Measurements from ENCODE around the gene PRKACB. TPM values are rescaled to one million over a fixed set of nuclear protein-coding genes. Genes with fewer than 3 reads are reported as not detected.

The PRKACB gene
- total RNA-seq, 1 experiment from 2014 or later: 135 TPM

- Histone ChIP-seq H3K9me2 (ENCODE audit: insufficient read depth) (no peaks in the 10 kb centered on the region), H3K4me3 (replicated peaks in 1 of 2; ENCODE audit: low read depth in 1 of 2, low read length in 2 of 2) (peak overlapping the region in 1 of 2 experiments; percentile 7; a peak in 1 of 4 replicates), H3K9ac (ENCODE audit: low read length) (peak overlapping the region; percentile 50), H3K27me3 (ENCODE audit: insufficient read depth, low read length) (no peaks in the 10 kb centered on the region), H2AFZ (ENCODE audit: low read depth, low read length, poor library complexity, severe bottlenecking) (no peak overlapping the region), H3K4me1 (ENCODE audit: control insufficient read depth in 1 of 2, insufficient read depth in 2 of 2, low read length in 2 of 2) (peaks cover 77 to 98% of the 10 kb centered on the region in 2 experiments), H4K20me1 (ENCODE audit: insufficient read depth) (no peaks in the 10 kb centered on the region), H3K36me3 (ENCODE audit: control insufficient read depth in 1 of 2, insufficient read depth in 2 of 2, low read length in 2 of 2) (peaks cover 0 to 13% of the 10 kb centered on the region in 2 experiments; a peak in 2 of 4 replicates), H3K27ac (ENCODE audit: low read depth, low read length) (peak overlapping the region; percentile 99), H3K9me3 (ENCODE audit: control insufficient read depth in 1 of 2, insufficient read depth in 1 of 2, low read depth in 1 of 2, low read length in 2 of 2) (no peaks in the 10 kb centered on the region), H3K4me2 (ENCODE audit: low read length) (peak overlapping the region; percentile 47), H3K79me2 (ENCODE audit: insufficient read depth, low read length) (peaks cover 97% of the 10 kb centered on the region)
- ChIA-PET RAD21 (ENCODE audit: low non-redundant PET in 1 of 2, low total read pairs in 2 of 2, uncharacterized antibody in 2 of 2, unreplicated experiment in 2 of 2) (no interaction called here), CTCF (no interaction called here), POLR2A (interaction anchor here (1.1 to 4.4 kb wide), 4 partner anchors 12 to 135 kb away, joined by 3 to 19 read pairs (median 6); partner anchors contain the start of gene PRKACB)
- intact Hi-C loops (cut with micrococcal nuclease): no loop called here
- no TSS peak for BruUV-seq (replicated peaks)
- DNase-seq (ENCODE audit: low read depth, low spot score) (no peak), ATAC-seq (no peak)
- TF ChIP-seq CEBPB (IDR thresholded peaks at IDR 0.05; ENCODE audit: low read depth) (no peak), SP1 (IDR thresholded peaks at IDR 0.05; ENCODE audit: low read depth) (no peak), JUND (IDR thresholded peaks at IDR 0.05) (no peak), EZH2 (IDR thresholded peaks at IDR 0.05) (no peak), REST (IDR thresholded peaks at IDR 0.05; ENCODE audit: low read depth) (no peak), CBX3 (IDR thresholded peaks at IDR 0.05; ENCODE audit: low read depth) (no peak), RAD21 (IDR thresholded peaks at IDR 0.05; ENCODE audit: low read depth) (no peak), ZFX (IDR thresholded peaks at IDR 0.05) (no peak), YY1 (IDR thresholded peaks at IDR 0.05; ENCODE audit: extremely low read depth, insufficient replicate concordance, low read depth, low read length) (no peak), ZNF274 (IDR thresholded peaks at IDR 0.05; ENCODE audit: low read depth, low read length) (no peak), SRF (IDR thresholded peaks at IDR 0.05; ENCODE audit: low read depth) (no peak)
- TF ChIP-seq, protein P1, sequence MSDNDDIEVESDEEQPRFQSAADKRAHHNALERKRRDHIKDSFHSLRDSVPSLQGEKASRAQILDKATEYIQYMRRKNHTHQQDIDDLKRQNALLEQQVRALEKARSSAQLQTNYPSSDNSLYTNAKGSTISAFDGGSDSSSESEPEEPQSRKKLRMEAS (IDR thresholded peaks at IDR 0.05): no peak
- TF ChIP-seq, protein P2, sequence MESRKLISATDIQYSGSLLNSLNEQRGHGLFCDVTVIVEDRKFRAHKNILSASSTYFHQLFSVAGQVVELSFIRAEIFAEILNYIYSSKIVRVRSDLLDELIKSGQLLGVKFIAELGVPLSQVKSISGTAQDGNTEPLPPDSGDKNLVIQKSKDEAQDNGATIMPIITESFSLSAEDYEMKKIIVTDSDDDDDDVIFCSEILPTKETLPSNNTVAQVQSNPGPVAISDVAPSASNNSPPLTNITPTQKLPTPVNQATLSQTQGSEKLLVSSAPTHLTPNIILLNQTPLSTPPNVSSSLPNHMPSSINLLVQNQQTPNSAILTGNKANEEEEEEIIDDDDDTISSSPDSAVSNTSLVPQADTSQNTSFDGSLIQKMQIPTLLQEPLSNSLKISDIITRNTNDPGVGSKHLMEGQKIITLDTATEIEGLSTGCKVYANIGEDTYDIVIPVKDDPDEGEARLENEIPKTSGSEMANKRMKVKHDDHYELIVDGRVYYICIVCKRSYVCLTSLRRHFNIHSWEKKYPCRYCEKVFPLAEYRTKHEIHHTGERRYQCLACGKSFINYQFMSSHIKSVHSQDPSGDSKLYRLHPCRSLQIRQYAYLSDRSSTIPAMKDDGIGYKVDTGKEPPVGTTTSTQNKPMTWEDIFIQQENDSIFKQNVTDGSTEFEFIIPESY (IDR thresholded peaks at IDR 0.05; ENCODE audit: extremely low read depth, insufficient replicate concordance, low read length): no peak
These were observed 18.2 kb downstream of the PRKACB start for GRCh38 chr1:84162295-84162694.

Measured in HCT116 (cell line).